PFSK-1 (cell line): ENCODE data around the gene RNU1-4.

Source experiments
- FOXP2 ChIP-seq: optimal IDR thresholded peaks from 2 replicates; pipeline ENCODE3; 2011; ENCODE audit warnings: borderline replicate concordance, control low read depth, inconsistent platforms; ENCODE audit not compliant: insufficient read depth; ENCODE audit errors: extremely low read length, extremely low read depth
- POLR2AphosphoS5 ChIP-seq: IDR thresholded peaks from 2 replicates; pipeline ENCODE4 v1.6.1; 2012; ENCODE audit warnings: low read depth, mild to moderate bottlenecking, control low read depth, low read length, moderate library complexity
- SIN3A ChIP-seq: IDR thresholded peaks from 2 replicates; pipeline ENCODE4 v1.6.1; 2012; ENCODE audit warnings: mild to moderate bottlenecking, low read length, moderate library complexity, borderline replicate concordance; ENCODE audit not compliant: insufficient read depth
- TAF1 ChIP-seq: IDR thresholded peaks from 2 replicates; pipeline ENCODE4 v1.6.1; 2012; ENCODE audit warnings: low read length, control low read depth, borderline replicate concordance; ENCODE audit not compliant: insufficient read depth
- TF ChIP-seq, protein P1 (sequence below), 2 experiments: IDR thresholded peaks; 2 replicates each; pipeline versions ENCODE4 v1.6.1 to v1.8.0; 2011 to 2012; ENCODE audit warnings: low read depth in 2 of 2, low read length in 2 of 2, control low read depth in 1 of 2, inconsistent platforms in 1 of 2, mild to moderate bottlenecking in 1 of 2, moderate library complexity in 1 of 2; ENCODE audit not compliant: insufficient read depth in 1 of 2

Gene RNU1-4

GRCh38 chr1:16719571-16720350 lies 20.6 kb upstream of the RNU1-4 start:
- TF ChIP-seq POLR2AphosphoS5 (no peak), FOXP2 (no peak), SIN3A (no peak)

- TF ChIP-seq TAF1 (no peak), SIN3A (no peak), FOXP2 (no peak), POLR2AphosphoS5 (no peak)
- TF ChIP-seq, protein P1, sequence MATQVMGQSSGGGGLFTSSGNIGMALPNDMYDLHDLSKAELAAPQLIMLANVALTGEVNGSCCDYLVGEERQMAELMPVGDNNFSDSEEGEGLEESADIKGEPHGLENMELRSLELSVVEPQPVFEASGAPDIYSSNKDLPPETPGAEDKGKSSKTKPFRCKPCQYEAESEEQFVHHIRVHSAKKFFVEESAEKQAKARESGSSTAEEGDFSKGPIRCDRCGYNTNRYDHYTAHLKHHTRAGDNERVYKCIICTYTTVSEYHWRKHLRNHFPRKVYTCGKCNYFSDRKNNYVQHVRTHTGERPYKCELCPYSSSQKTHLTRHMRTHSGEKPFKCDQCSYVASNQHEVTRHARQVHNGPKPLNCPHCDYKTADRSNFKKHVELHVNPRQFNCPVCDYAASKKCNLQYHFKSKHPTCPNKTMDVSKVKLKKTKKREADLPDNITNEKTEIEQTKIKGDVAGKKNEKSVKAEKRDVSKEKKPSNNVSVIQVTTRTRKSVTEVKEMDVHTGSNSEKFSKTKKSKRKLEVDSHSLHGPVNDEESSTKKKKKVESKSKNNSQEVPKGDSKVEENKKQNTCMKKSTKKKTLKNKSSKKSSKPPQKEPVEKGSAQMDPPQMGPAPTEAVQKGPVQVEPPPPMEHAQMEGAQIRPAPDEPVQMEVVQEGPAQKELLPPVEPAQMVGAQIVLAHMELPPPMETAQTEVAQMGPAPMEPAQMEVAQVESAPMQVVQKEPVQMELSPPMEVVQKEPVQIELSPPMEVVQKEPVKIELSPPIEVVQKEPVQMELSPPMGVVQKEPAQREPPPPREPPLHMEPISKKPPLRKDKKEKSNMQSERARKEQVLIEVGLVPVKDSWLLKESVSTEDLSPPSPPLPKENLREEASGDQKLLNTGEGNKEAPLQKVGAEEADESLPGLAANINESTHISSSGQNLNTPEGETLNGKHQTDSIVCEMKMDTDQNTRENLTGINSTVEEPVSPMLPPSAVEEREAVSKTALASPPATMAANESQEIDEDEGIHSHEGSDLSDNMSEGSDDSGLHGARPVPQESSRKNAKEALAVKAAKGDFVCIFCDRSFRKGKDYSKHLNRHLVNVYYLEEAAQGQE (IDR thresholded peaks at IDR 0.05; ENCODE audit: insufficient read depth in 1 of 2, low read depth in 2 of 2, low read length in 2 of 2) = no peak
Observed at GRCh38 chr1:16720351-16721223, 19.7 kb upstream of the RNU1-4 start.

GRCh38 chr1:16721871-16722641 lies 18.3 kb upstream of the RNU1-4 start:
- no peak for TF ChIP-seq SIN3A
- no peak for TF ChIP-seq TAF1
- TF ChIP-seq POLR2AphosphoS5 = no peak
- TF ChIP-seq, protein P1 (IDR thresholded peaks at IDR 0.05; ENCODE audit: insufficient read depth in 1 of 2, low read depth in 2 of 2, low read length in 2 of 2) = no peak
- no peak for TF ChIP-seq FOXP2

DNA sequence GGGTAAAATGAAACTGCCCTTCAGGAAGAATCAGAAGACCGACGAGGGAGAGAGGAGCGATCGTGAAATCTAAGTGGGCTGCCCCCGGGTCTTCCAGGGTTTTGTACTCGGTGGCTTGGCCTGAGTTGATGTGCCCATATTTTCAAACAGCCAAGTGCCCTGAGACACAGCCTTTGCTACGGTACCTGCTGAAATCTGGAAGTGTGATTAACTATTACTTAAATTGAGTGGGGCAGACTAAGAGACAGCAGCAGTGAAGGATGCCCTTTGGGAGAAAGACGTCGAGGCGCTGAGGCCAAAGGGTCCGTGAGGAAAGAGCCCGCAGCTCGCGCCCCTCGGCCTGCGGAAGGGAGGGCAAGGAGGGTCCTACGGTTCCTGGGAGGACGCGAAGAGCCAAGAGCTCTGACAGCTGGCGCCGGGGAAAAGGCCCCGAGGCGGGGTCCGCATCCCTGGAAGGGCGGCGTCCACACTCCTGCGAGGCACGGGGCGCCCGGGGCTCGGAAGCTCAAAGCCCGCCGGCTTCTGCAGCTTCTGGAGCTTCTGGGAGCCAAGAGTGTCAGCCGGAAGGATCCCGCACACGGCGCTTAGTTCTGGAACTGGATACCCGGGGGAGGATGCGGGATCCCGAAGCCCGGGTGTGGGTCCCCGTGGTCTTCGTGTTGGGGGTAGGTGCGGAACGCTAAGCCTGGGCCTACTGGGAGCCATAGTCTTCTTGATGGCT lies 15.4 kb upstream of the RNU1-4 start:
- TF ChIP-seq POLR2AphosphoS5 (no peak), SIN3A (no peak), FOXP2 (no peak), TAF1 (no peak)
- TF ChIP-seq, protein P1 (IDR thresholded peaks at IDR 0.05; ENCODE audit: insufficient read depth in 1 of 2, low read depth in 2 of 2, low read length in 2 of 2) = no peak
